Ishikawa (cell line): ENCODE measurements around the gene RIPK4.

Experiments
- CEBPB ChIP-seq: IDR thresholded peaks from 2 replicates; pipeline ENCODE4 v1.6.1; 2012
- MAX ChIP-seq: IDR thresholded peaks from 2 replicates; pipeline ENCODE4 v1.6.1; 2012
- REST ChIP-seq: IDR thresholded peaks from 2 replicates; pipeline ENCODE4 v1.6.1; 2012; ENCODE audit warnings: low read depth, mild to moderate bottlenecking
- TAF1 ChIP-seq: IDR thresholded peaks from 2 replicates; pipeline ENCODE4 v1.6.1; 2012; ENCODE audit warnings: low read depth, mild to moderate bottlenecking
- TEAD4 ChIP-seq: IDR thresholded peaks from 2 replicates; pipeline ENCODE4 v1.6.1; 2012
- USF1 ChIP-seq: IDR thresholded peaks from 2 replicates; pipeline ENCODE4 v1.6.1; 2012

- no peak for TF ChIP-seq TAF1
- no peak for TF ChIP-seq REST
- TF ChIP-seq TEAD4 = no peak
- no peak for TF ChIP-seq MAX
- TF ChIP-seq USF1 = no peak
- TF ChIP-seq CEBPB = no peak
These were observed 44.5 kb downstream of the RIPK4 start for GRCh38 chr21:41722052-41723018.
